ENCODE data around the gene SPSB2. TPM values are rescaled to one million over a fixed set of nuclear protein-coding genes. Genes with fewer than 3 reads are reported as not detected.
"Not testable (repeated sequence)": the region's sequence is repeated elsewhere in the genome, so short reads cannot be mapped to it uniquely, and the experiment has no call there.

Gene SPSB2
- polyA plus RNA-seq, 4 donors: 9.7 to 22.5 (median 12.7) TPM

GRCh38 chr12:6884539-6884938, 11.4 kb upstream of the SPSB2 start:
- no peaks in the 10 kb centered on the region for H3K27me3 ChIP-seq (ENCODE audit: control insufficient read depth in 3 of 3, insufficient read depth in 3 of 3, low read length in 3 of 3)
- no peak overlapping the region for H3K4me3 ChIP-seq (ENCODE audit: low read depth in 1 of 3, low read length in 3 of 3)
- 78 to 89% (median 83%) methylated on average over 22 of the region's 22 CpGs for WGBS, 3 donors
- no peak for DNase-seq
- H3K9me3 ChIP-seq (ENCODE audit: control insufficient read depth in 2 of 2, insufficient read depth in 1 of 2, low read depth in 1 of 2, low read length in 1 of 2): no peaks in the 10 kb centered on the region
- peaks cover 0 to 18% (median 0%) of the 10 kb centered on the region in 3 donors for H3K4me1 ChIP-seq (ENCODE audit: control insufficient read depth in 3 of 3, insufficient read depth in 2 of 3, low read depth in 1 of 3, low read length in 2 of 3)
- H3K27ac ChIP-seq (ENCODE audit: low read depth in 1 of 3, low read length in 2 of 3): no peak overlapping the region
- H3K36me3 ChIP-seq (ENCODE audit: control insufficient read depth in 3 of 3, insufficient read depth in 2 of 3, low read depth in 1 of 3, low read length in 3 of 3): peaks cover 0 to 13% (median 0%) of the 10 kb centered on the region in 3 donors
- no peak for FAIRE-seq

- no peak overlapping the region for H3K4me3 ChIP-seq (ENCODE audit: low read depth in 1 of 3, low read length in 3 of 3)
- 91 to 94% (median 92%) methylated on average over 11 of the region's 11 CpGs for WGBS, 3 donors
- H3K27me3 ChIP-seq (ENCODE audit: control insufficient read depth in 3 of 3, insufficient read depth in 3 of 3, low read length in 3 of 3): no peaks in the 10 kb centered on the region
- no peak for DNase-seq
- no peaks in the 10 kb centered on the region for H3K9me3 ChIP-seq (ENCODE audit: control insufficient read depth in 2 of 2, insufficient read depth in 1 of 2, low read depth in 1 of 2, low read length in 1 of 2)
- no peak for FAIRE-seq
- H3K4me1 ChIP-seq (ENCODE audit: control insufficient read depth in 3 of 3, insufficient read depth in 2 of 3, low read depth in 1 of 3, low read length in 2 of 3): peaks cover 0 to 18% (median 0%) of the 10 kb centered on the region in 3 donors
- peaks cover 0 to 13% (median 0%) of the 10 kb centered on the region in 3 donors for H3K36me3 ChIP-seq (ENCODE audit: control insufficient read depth in 3 of 3, insufficient read depth in 2 of 3, low read depth in 1 of 3, low read length in 3 of 3)
- H3K27ac ChIP-seq (ENCODE audit: low read depth in 1 of 3, low read length in 2 of 3): no peak overlapping the region
Observed at GRCh38 chr12:6883683-6884082, 10.6 kb upstream of the SPSB2 start.

- no peaks in the 10 kb centered on the region for H3K27me3 ChIP-seq (ENCODE audit: control insufficient read depth in 3 of 3, insufficient read depth in 3 of 3, low read length in 3 of 3)
- no peak for FAIRE-seq
- DNase-seq: no peak
- no peak overlapping the region for H3K27ac ChIP-seq (ENCODE audit: low read depth in 1 of 3, low read length in 2 of 3)
- peaks cover 0 to 18% (median 0%) of the 10 kb centered on the region in 3 donors for H3K4me1 ChIP-seq (ENCODE audit: control insufficient read depth in 3 of 3, insufficient read depth in 2 of 3, low read depth in 1 of 3, low read length in 2 of 3)
- no peaks in the 10 kb centered on the region for H3K9me3 ChIP-seq (ENCODE audit: control insufficient read depth in 2 of 2, insufficient read depth in 1 of 2, low read depth in 1 of 2, low read length in 1 of 2)
- H3K4me3 ChIP-seq (ENCODE audit: low read depth in 1 of 3, low read length in 3 of 3): no peak overlapping the region
- 84 to 97% (median 94%) methylated on average over 5 of the region's 5 CpGs for WGBS, 3 donors
- H3K36me3 ChIP-seq (ENCODE audit: control insufficient read depth in 3 of 3, insufficient read depth in 2 of 3, low read depth in 1 of 3, low read length in 3 of 3): peaks cover 0 to 13% (median 0%) of the 10 kb centered on the region in 3 donors
Observed at GRCh38 chr12:6883252-6883651, 10.1 kb upstream of the SPSB2 start.

- DNase-seq; H3K9me3 ChIP-seq (ENCODE audit: control insufficient read depth in 2 of 2, insufficient read depth in 1 of 2, low read depth in 1 of 2, low read length in 1 of 2); H3K4me3 ChIP-seq (ENCODE audit: low read depth in 1 of 3, low read length in 3 of 3); FAIRE-seq; H3K27me3 ChIP-seq (ENCODE audit: control insufficient read depth in 3 of 3, insufficient read depth in 3 of 3, low read length in 3 of 3); H3K4me1 ChIP-seq (ENCODE audit: control insufficient read depth in 3 of 3, insufficient read depth in 2 of 3, low read depth in 1 of 3, low read length in 2 of 3); H3K27ac ChIP-seq (ENCODE audit: low read depth in 1 of 3, low read length in 2 of 3): not testable (repeated sequence)
- 87 to 93% (median 87%) methylated on average over 11 of the region's 11 CpGs for WGBS, 3 donors
- peaks cover 0 to 22% (median 0%) of the 10 kb centered on the region in 3 donors for H3K36me3 ChIP-seq (ENCODE audit: control insufficient read depth in 3 of 3, insufficient read depth in 2 of 3, low read depth in 1 of 3, low read length in 3 of 3)
Observed at GRCh38 chr12:6879824-6880223, 6.7 kb upstream of the SPSB2 start.

GRCh38 chr12:6874015-6874368, 889 bp upstream of the SPSB2 start:
- peaks cover 0 to 41% (median 3%) of the 10 kb centered on the region in 3 donors for H3K36me3 ChIP-seq (ENCODE audit: control insufficient read depth in 3 of 3, insufficient read depth in 2 of 3, low read depth in 1 of 3, low read length in 3 of 3)
- H3K27me3 ChIP-seq (ENCODE audit: control insufficient read depth in 3 of 3, insufficient read depth in 3 of 3, low read length in 3 of 3); DNase-seq; FAIRE-seq; H3K9me3 ChIP-seq (ENCODE audit: control insufficient read depth in 2 of 2, insufficient read depth in 1 of 2, low read depth in 1 of 2, low read length in 1 of 2): not testable (repeated sequence)
- H3K4me1 ChIP-seq (ENCODE audit: control insufficient read depth in 3 of 3, insufficient read depth in 2 of 3, low read depth in 1 of 3, low read length in 2 of 3): peaks cover 0 to 34% (median 3%) of the 10 kb centered on the region in 3 donors
- H3K4me3 ChIP-seq (ENCODE audit: low read depth in 1 of 3, low read length in 3 of 3): peak overlapping the region in 2 of 3 donors; percentile 62 to 95
- WGBS, 3 donors: 48 to 62% (median 56%) methylated on average over 9 of the region's 9 CpGs
- H3K27ac ChIP-seq (ENCODE audit: low read depth in 1 of 3, low read length in 2 of 3): peak overlapping the region in 2 of 3 donors; percentile 83 to 84

GRCh38 chr12:6872073-6873048, 742 bp downstream of the SPSB2 start:
- no peaks in the 10 kb centered on the region for H3K27me3 ChIP-seq (ENCODE audit: control insufficient read depth in 3 of 3, insufficient read depth in 3 of 3, low read length in 3 of 3)
- H3K9me3 ChIP-seq (ENCODE audit: control insufficient read depth in 2 of 2, insufficient read depth in 1 of 2, low read depth in 1 of 2, low read length in 1 of 2): no peaks in the 10 kb centered on the region
- WGBS, 3 donors: 2% methylated on average over 39 to 40 of the region's 40 CpGs
- H3K27ac ChIP-seq (ENCODE audit: low read depth in 1 of 3, low read length in 2 of 3): peak overlapping the region; percentile 75 to 94 (median 83)
- H3K4me1 ChIP-seq (ENCODE audit: control insufficient read depth in 3 of 3, insufficient read depth in 2 of 3, low read depth in 1 of 3, low read length in 2 of 3): peaks cover 0 to 44% (median 3%) of the 10 kb centered on the region in 3 donors
- DNase-seq: peak; percentile 79 to 95
- H3K4me3 ChIP-seq (ENCODE audit: low read depth in 1 of 3, low read length in 3 of 3): peak overlapping the region; percentile 57 to 95 (median 62)
- peaks cover 0 to 48% (median 3%) of the 10 kb centered on the region in 3 donors for H3K36me3 ChIP-seq (ENCODE audit: control insufficient read depth in 3 of 3, insufficient read depth in 2 of 3, low read depth in 1 of 3, low read length in 3 of 3)
- no peak for FAIRE-seq

GRCh38 chr12:6871052-6871957, 1.8 kb downstream of the SPSB2 start:
- H3K27ac ChIP-seq (ENCODE audit: low read depth in 1 of 3, low read length in 2 of 3): peak overlapping the region; percentile 22 to 94 (median 52)
- FAIRE-seq: no peak
- H3K4me3 ChIP-seq (ENCODE audit: low read depth in 1 of 3, low read length in 3 of 3): peak overlapping the region in 2 of 3 donors; percentile 62 to 95

GRCh38 chr12:6870304-6870703, 2.8 kb downstream of the SPSB2 start:
- not testable (repeated sequence) for DNase-seq; H3K27me3 ChIP-seq (ENCODE audit: control insufficient read depth in 3 of 3, insufficient read depth in 3 of 3, low read length in 3 of 3); H3K9me3 ChIP-seq (ENCODE audit: control insufficient read depth in 2 of 2, insufficient read depth in 1 of 2, low read depth in 1 of 2, low read length in 1 of 2); H3K4me3 ChIP-seq (ENCODE audit: low read depth in 1 of 3, low read length in 3 of 3); FAIRE-seq
- peak overlapping the region in 1 of 3 donors; percentile 52 for H3K27ac ChIP-seq (ENCODE audit: low read depth in 1 of 3, low read length in 2 of 3)
- peaks cover 0 to 49% (median 3%) of the 10 kb centered on the region in 3 donors for H3K4me1 ChIP-seq (ENCODE audit: control insufficient read depth in 3 of 3, insufficient read depth in 2 of 3, low read depth in 1 of 3, low read length in 2 of 3)
- H3K36me3 ChIP-seq (ENCODE audit: control insufficient read depth in 3 of 3, insufficient read depth in 2 of 3, low read depth in 1 of 3, low read length in 3 of 3): peaks cover 0 to 56% (median 3%) of the 10 kb centered on the region in 3 donors
- WGBS, 3 donors: 50 to 83% (median 59%) methylated on average over 2 to 4 of the region's 4 CpGs

More at GRCh38 chr12:6871052-6871957, 1.8 kb downstream of the SPSB2 start:
- no peaks in the 10 kb centered on the region for H3K27me3 ChIP-seq (ENCODE audit: control insufficient read depth in 3 of 3, insufficient read depth in 3 of 3, low read length in 3 of 3)
- peaks cover 0 to 49% (median 3%) of the 10 kb centered on the region in 3 donors for H3K4me1 ChIP-seq (ENCODE audit: control insufficient read depth in 3 of 3, insufficient read depth in 2 of 3, low read depth in 1 of 3, low read length in 2 of 3)
- peak; percentile 78 to 90 for DNase-seq
- peaks cover 0 to 51% (median 3%) of the 10 kb centered on the region in 3 donors for H3K36me3 ChIP-seq (ENCODE audit: control insufficient read depth in 3 of 3, insufficient read depth in 2 of 3, low read depth in 1 of 3, low read length in 3 of 3)
- WGBS, 3 donors: 46 to 66% (median 62%) methylated on average over 11 to 12 of the region's 12 CpGs
- no peaks in the 10 kb centered on the region for H3K9me3 ChIP-seq (ENCODE audit: control insufficient read depth in 2 of 2, insufficient read depth in 1 of 2, low read depth in 1 of 2, low read length in 1 of 2)

Measured in small intestine (tissue), 7 donors.